SK-N-SH (cell line): ENCODE data around the gene RECK.

Experiments used
- GATA2 ChIP-seq: sonication (generic); formaldehyde crosslinking; IDR thresholded peaks from 2 replicates; pipeline ENCODE4 v1.5.0; 2020; ENCODE audit warnings: mild to moderate bottlenecking, missing genetic modification reagents
- NFIC ChIP-seq: IDR thresholded peaks from 2 replicates; pipeline ENCODE4 v1.4.0; 2012; ENCODE audit warnings: borderline replicate concordance
- TAF1 ChIP-seq: IDR thresholded peaks from 2 replicates; pipeline ENCODE4 v1.6.1; 2012; ENCODE audit warnings: low read depth, mild to moderate bottlenecking, low read length, moderate library complexity, borderline replicate concordance

GRCh38 chr9:36036253-36036779, 397 bp upstream of the RECK start:
- TF ChIP-seq GATA2 (CRISPR knock-in tag) (no peak), TAF1 (no peak), NFIC (no peak)
